Measurements from ENCODE around the gene RTN1. TPM values are rescaled to one million over a fixed set of nuclear protein-coding genes. Genes with fewer than 3 reads are reported as not detected.

Gene RTN1
- total RNA-seq, 2 experiments from 2014 or later = not detected

DNA sequence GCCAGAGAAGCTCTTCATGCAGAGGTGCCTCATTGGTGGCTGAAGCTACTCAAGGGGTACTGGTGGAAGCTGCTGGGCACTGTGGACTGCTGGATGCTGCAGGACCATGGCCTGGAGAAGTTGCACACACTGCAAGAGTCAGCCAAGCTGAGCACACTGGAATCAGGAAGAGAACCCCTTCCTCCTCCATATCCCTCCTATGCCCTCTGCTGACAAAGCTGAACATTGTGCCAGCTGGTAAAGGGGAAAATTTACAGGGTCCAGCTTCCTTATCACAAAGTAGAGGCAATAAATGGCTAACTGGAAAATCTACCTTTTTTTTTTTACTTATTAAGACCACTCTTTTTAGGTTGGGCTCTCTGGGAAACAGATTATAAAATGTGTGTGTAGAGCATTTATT is 300.5 kb downstream of the RTN1 start:
- no peak for TF ChIP-seq EZH2phosphoT487 (IDR thresholded peaks at IDR 0.05; ENCODE audit: borderline replicate concordance, low read depth, low read length)
- TF ChIP-seq, protein P1, sequence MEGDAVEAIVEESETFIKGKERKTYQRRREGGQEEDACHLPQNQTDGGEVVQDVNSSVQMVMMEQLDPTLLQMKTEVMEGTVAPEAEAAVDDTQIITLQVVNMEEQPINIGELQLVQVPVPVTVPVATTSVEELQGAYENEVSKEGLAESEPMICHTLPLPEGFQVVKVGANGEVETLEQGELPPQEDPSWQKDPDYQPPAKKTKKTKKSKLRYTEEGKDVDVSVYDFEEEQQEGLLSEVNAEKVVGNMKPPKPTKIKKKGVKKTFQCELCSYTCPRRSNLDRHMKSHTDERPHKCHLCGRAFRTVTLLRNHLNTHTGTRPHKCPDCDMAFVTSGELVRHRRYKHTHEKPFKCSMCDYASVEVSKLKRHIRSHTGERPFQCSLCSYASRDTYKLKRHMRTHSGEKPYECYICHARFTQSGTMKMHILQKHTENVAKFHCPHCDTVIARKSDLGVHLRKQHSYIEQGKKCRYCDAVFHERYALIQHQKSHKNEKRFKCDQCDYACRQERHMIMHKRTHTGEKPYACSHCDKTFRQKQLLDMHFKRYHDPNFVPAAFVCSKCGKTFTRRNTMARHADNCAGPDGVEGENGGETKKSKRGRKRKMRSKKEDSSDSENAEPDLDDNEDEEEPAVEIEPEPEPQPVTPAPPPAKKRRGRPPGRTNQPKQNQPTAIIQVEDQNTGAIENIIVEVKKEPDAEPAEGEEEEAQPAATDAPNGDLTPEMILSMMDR (conservative IDR thresholded peaks at IDR 0.05; ENCODE audit: low read length) = 0 out of 2 replicates have a peak, but pooled peaks have one; percentile 10
- intact Hi-C loops (cut with micrococcal nuclease; ENCODE audit: unreplicated experiment) = no loop called here

GRCh38 chr14:59566725-59567124 is 303.9 kb downstream of the RTN1 start:
- Histone ChIP-seq H3K4me2 (ENCODE audit: low read length) (no peak overlapping the region), H2AFZ (ENCODE audit: low read length) (no peak overlapping the region), H3K79me2 (ENCODE audit: insufficient read depth, low read depth, low read length) (no peaks in the 10 kb centered on the region), H3K36me3 (ENCODE audit: insufficient read depth, low read length) (no peaks in the 10 kb centered on the region), H4K20me1 (ENCODE audit: insufficient read depth, low read length) (no peaks in the 10 kb centered on the region), H3K4me1 (ENCODE audit: insufficient read depth, low read length, poor library complexity, severe bottlenecking) (no peaks in the 10 kb centered on the region), H3K9me2 (ENCODE audit: insufficient read depth, low read length) (no peaks in the 10 kb centered on the region), H3K27ac (ENCODE audit: low read depth, low read length, poor library complexity, severe bottlenecking) (no peak overlapping the region), H3K9me3 (ENCODE audit: low read length) (no peaks in the 10 kb centered on the region), H3K4me3 (ENCODE audit: low read depth, low read length, poor library complexity, severe bottlenecking) (no peak overlapping the region)
- CTCF ChIA-PET (ENCODE audit: unreplicated experiment) = no interaction called here
- POLR2A ChIA-PET = interaction anchor here (1.6 kb wide), 1 partner anchor 60 kb away, joined by 4 read pairs; no protein-coding TSS in a partner anchor
- TF ChIP-seq EZH2phosphoT487 (IDR thresholded peaks at IDR 0.05; ENCODE audit: borderline replicate concordance, low read depth, low read length) = no peak
- TF ChIP-seq, protein P1 (conservative IDR thresholded peaks at IDR 0.05; ENCODE audit: low read length) = no peak
- DNase-seq (ENCODE audit: low spot score) = no peak
- no TSS peak for BruUV-seq (replicated peaks)
- intact Hi-C loops (cut with micrococcal nuclease; ENCODE audit: unreplicated experiment) = no loop called here

More for the DNA sequence above, 300.5 kb downstream of the RTN1 start:
- Histone ChIP-seq H3K4me3 (ENCODE audit: low read depth, low read length, poor library complexity, severe bottlenecking) (no peak overlapping the region), H3K27ac (ENCODE audit: low read depth, low read length, poor library complexity, severe bottlenecking) (no peak overlapping the region), H4K20me1 (ENCODE audit: insufficient read depth, low read length) (no peaks in the 10 kb centered on the region), H2AFZ (ENCODE audit: low read length) (no peak overlapping the region), H3K79me2 (ENCODE audit: insufficient read depth, low read depth, low read length) (no peaks in the 10 kb centered on the region), H3K4me1 (ENCODE audit: insufficient read depth, low read length, poor library complexity, severe bottlenecking) (no peaks in the 10 kb centered on the region), H3K9me2 (ENCODE audit: insufficient read depth, low read length) (no peaks in the 10 kb centered on the region), H3K9me3 (ENCODE audit: low read length) (no peaks in the 10 kb centered on the region), H3K36me3 (ENCODE audit: insufficient read depth, low read length) (no peaks in the 10 kb centered on the region), H3K4me2 (ENCODE audit: low read length) (no peak overlapping the region)
- ChIA-PET CTCF (ENCODE audit: unreplicated experiment) (no interaction called here), POLR2A (interaction anchor here (0.6 kb wide), 1 partner anchor 26 kb away, joined by 3 read pairs; no protein-coding TSS in a partner anchor)
- BruUV-seq (replicated peaks) = no TSS peak
- no peak for DNase-seq (ENCODE audit: low spot score)

DNA sequence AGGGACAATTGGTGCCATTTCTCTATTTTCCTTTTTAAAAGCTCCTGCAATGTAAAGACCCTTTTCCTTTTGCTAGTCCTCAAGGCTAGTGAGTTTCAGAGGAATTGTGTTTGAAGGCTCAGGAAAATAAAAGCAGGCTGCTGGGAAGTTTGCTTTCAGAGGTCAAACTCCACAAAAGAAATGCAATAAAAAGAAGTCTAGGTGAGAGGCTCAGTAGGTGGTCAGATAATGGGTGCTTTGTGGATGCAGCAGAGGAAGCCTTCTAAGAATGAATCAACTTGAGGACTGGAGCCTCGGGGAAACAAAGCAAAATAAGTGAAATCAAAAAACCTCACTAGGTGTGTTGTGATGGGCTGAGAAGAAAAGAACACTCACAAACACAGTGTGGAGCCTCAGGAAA is 304.3 kb downstream of the RTN1 start:
- intact Hi-C loops (cut with micrococcal nuclease; ENCODE audit: unreplicated experiment) = no loop called here
- POLR2A ChIA-PET = interaction anchor here (0.5 to 1.6 kb wide), 2 partner anchors 60 to 440 kb away, joined by 3 to 4 read pairs; no protein-coding TSS in a partner anchor
- BruUV-seq (replicated peaks) = no TSS peak

More for the DNA sequence above, 304.3 kb downstream of the RTN1 start:
- no peak overlapping the region for H3K27ac ChIP-seq (ENCODE audit: low read depth, low read length, poor library complexity, severe bottlenecking)
- H4K20me1 ChIP-seq (ENCODE audit: insufficient read depth, low read length) = no peaks in the 10 kb centered on the region
- TF ChIP-seq EZH2phosphoT487 (IDR thresholded peaks at IDR 0.05; ENCODE audit: borderline replicate concordance, low read depth, low read length) = no peak
- TF ChIP-seq, protein P1 (conservative IDR thresholded peaks at IDR 0.05; ENCODE audit: low read length) = no peak
- no peaks in the 10 kb centered on the region for H3K9me3 ChIP-seq (ENCODE audit: low read length)
- CTCF ChIA-PET (ENCODE audit: unreplicated experiment) = no interaction called here
- no peak overlapping the region for H2AFZ ChIP-seq (ENCODE audit: low read length)
- no peaks in the 10 kb centered on the region for H3K9me2 ChIP-seq (ENCODE audit: insufficient read depth, low read length)
- DNase-seq (ENCODE audit: low spot score) = no peak
- H3K4me3 ChIP-seq (ENCODE audit: low read depth, low read length, poor library complexity, severe bottlenecking) = no peak overlapping the region
- H3K4me2 ChIP-seq (ENCODE audit: low read length) = no peak overlapping the region
- H3K4me1 ChIP-seq (ENCODE audit: insufficient read depth, low read length, poor library complexity, severe bottlenecking) = no peaks in the 10 kb centered on the region
- H3K36me3 ChIP-seq (ENCODE audit: insufficient read depth, low read length) = no peaks in the 10 kb centered on the region
- no peaks in the 10 kb centered on the region for H3K79me2 ChIP-seq (ENCODE audit: insufficient read depth, low read depth, low read length)
